ENCODE data around the gene CLEC20A. TPM values are rescaled to one million over a fixed set of nuclear protein-coding genes. Genes with fewer than 3 reads are reported as not detected.

Gene CLEC20A
- total RNA-seq, 1 experiment from 2014 or later, result not detected

GRCh38 chr1:178539291-178539690 is 42.5 kb upstream of the CLEC20A start:
- peaks cover 58% of the 10 kb centered on the region for H3F3A ChIP-seq (ENCODE audit: insufficient read depth, low read depth)
- peaks cover 10% of the 10 kb centered on the region; the same call in 1 of the 2 replicates for H3K79me2 ChIP-seq (ENCODE audit: low read depth)
- H3K4me3 ChIP-seq, result no peak overlapping the region
- no peaks in the 10 kb centered on the region for H4K20me1 ChIP-seq (ENCODE audit: insufficient read depth)
- peak overlapping the region; percentile 88 for H3K4me2 ChIP-seq
- intact Hi-C loops (cut with micrococcal nuclease; ENCODE audit: unreplicated experiment), result loop anchor here (10.0 kb wide), 5 partner anchors 414 to 1276 kb away; partner anchors contain the start of gene TDRD5
- H3K9me2 ChIP-seq (ENCODE audit: insufficient read depth), result no peaks in the 10 kb centered on the region
- H3K36me3 ChIP-seq (ENCODE audit: low read depth), result no peaks in the 10 kb centered on the region
- BruUV-seq (replicated peaks), result no TSS peak
- DNase-seq, result no peak
- H2AFZ ChIP-seq, result no peak overlapping the region
- ChIA-PET POLR2A (ENCODE audit: unreplicated experiment) (interaction anchor here (0.5 kb wide), 1 partner anchor 756 kb away, joined by 7 read pairs; no protein-coding TSS in a partner anchor), CTCF (interaction anchor here (0.7 to 3.4 kb wide), 2 partner anchors 239 to 464 kb away, joined by 3 to 20 read pairs; no protein-coding TSS in a partner anchor)
- H3K4me1 ChIP-seq (replicated peaks; ENCODE audit: insufficient read depth), result peaks cover 65% of the 10 kb centered on the region
- no peaks in the 10 kb centered on the region for H3K27me3 ChIP-seq (ENCODE audit: insufficient read depth, low read depth)
- peak overlapping the region; percentile 98; the same call in 1 of the 2 replicates for H3K27ac ChIP-seq
- no peak for TF ChIP-seq CTCF (conservative IDR thresholded peaks at IDR 0.05)
- no peak for TF ChIP-seq EZH2 (IDR thresholded peaks at IDR 0.05; ENCODE audit: low read depth)
- H3K9me3 ChIP-seq (ENCODE audit: insufficient read depth, low read depth), result no peaks in the 10 kb centered on the region

DNA sequence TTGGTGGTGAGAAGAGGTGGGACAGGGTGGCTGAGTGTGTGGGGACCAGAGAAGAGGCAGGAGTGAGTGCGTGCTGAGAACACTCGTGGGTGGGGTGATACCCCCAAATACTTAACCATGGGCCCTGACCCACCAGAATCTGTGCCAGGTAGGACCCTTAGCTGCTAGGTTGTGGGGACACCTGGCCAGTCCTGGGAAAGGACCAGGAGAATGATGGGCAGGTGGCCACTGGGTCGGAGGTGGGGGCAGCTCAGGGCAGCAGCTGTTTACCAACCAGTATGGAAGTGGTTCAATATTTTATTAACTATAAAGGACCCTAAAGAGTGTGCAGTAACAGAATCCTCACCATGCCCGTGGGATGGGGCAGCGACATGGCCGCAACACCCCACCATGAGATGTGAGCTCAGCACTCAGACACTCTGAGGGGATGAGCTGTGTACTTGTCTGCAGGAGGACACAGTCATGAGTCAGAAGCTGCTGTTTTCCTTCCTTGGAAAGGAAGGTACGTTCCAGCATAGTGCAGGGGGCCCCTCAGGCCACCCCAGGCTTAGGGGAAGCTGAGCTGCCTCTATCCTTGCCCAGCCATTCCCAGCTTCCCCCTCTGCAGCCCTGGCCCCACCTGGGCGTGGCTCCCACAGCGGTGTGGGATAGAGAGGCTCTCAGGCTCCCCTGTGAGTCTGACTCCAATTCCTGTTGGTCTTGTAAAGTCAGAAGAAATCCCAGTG is 41.6 kb upstream of the CLEC20A start:
- H3K27ac ChIP-seq, result peak overlapping the region; percentile 98
- no peaks in the 10 kb centered on the region for H3K9me2 ChIP-seq (ENCODE audit: insufficient read depth)
- no peaks in the 10 kb centered on the region for H4K20me1 ChIP-seq (ENCODE audit: insufficient read depth)
- CTCF ChIA-PET, result interaction anchor here (0.5 to 3.4 kb wide), 4 partner anchors 228 to 1277 kb away, joined by 3 to 20 read pairs (median 6); no protein-coding TSS in a partner anchor
- TF ChIP-seq EZH2 (IDR thresholded peaks at IDR 0.05; ENCODE audit: low read depth), result no peak
- no peak for TF ChIP-seq CTCF (conservative IDR thresholded peaks at IDR 0.05)
- no TSS peak for BruUV-seq (replicated peaks)
- H3K36me3 ChIP-seq (ENCODE audit: low read depth), result no peaks in the 10 kb centered on the region
- peaks cover 55% of the 10 kb centered on the region for H3F3A ChIP-seq (ENCODE audit: insufficient read depth, low read depth)
- POLR2A ChIA-PET (ENCODE audit: unreplicated experiment), result interaction anchor here (0.6 to 0.9 kb wide), 2 partner anchors 444 to 544 kb away, joined by 4 to 5 read pairs; partner anchors contain the start of gene RASAL2
- peak in 1 of 2 experiments; percentile 61 for DNase-seq
- H3K4me1 ChIP-seq (replicated peaks; ENCODE audit: insufficient read depth), result peaks cover 56% of the 10 kb centered on the region
- intact Hi-C loops (cut with micrococcal nuclease; ENCODE audit: unreplicated experiment), result loop anchor here (10.0 kb wide), 5 partner anchors 414 to 1276 kb away; partner anchors contain the start of gene TDRD5
- no peaks in the 10 kb centered on the region for H3K27me3 ChIP-seq (ENCODE audit: insufficient read depth, low read depth)
- H3K79me2 ChIP-seq (ENCODE audit: low read depth), result peaks cover under 1% of the 10 kb centered on the region; the same call in 1 of the 2 replicates
- no peak overlapping the region; the same call in 1 of the 2 replicates for H2AFZ ChIP-seq
- H3K4me2 ChIP-seq, result peak overlapping the region; percentile 88
- 0 out of 2 replicates have a peak overlapping the region, but pooled peaks have one; percentile 46 for H3K4me3 ChIP-seq
- no peaks in the 10 kb centered on the region for H3K9me3 ChIP-seq (ENCODE audit: insufficient read depth, low read depth)

GRCh38 chr1:178537382-178538090 is 40.8 kb upstream of the CLEC20A start:
- intact Hi-C loops (cut with micrococcal nuclease; ENCODE audit: unreplicated experiment), result loop anchor here (2.0 to 10.0 kb wide), 6 partner anchors 227 to 1277 kb away; partner anchors contain the start of gene TDRD5

More at GRCh38 chr1:178537382-178538090, 40.8 kb upstream of the CLEC20A start:
- TF ChIP-seq EZH2 (IDR thresholded peaks at IDR 0.05; ENCODE audit: low read depth) (no peak), CTCF (conservative IDR thresholded peaks at IDR 0.05) (no peak)
- Histone ChIP-seq H3K9me3 (ENCODE audit: insufficient read depth, low read depth) (no peaks in the 10 kb centered on the region), H3K4me1 (replicated peaks; ENCODE audit: insufficient read depth) (peaks cover 56% of the 10 kb centered on the region), H3K9me2 (ENCODE audit: insufficient read depth) (no peaks in the 10 kb centered on the region), H3K4me2 (peak overlapping the region; percentile 88), H3K36me3 (ENCODE audit: low read depth) (no peaks in the 10 kb centered on the region), H3K27ac (peak overlapping the region; percentile 98), H2AFZ (peak overlapping the region; percentile 82), H3K79me2 (ENCODE audit: low read depth) (no peaks in the 10 kb centered on the region), H4K20me1 (ENCODE audit: insufficient read depth) (no peaks in the 10 kb centered on the region), H3K27me3 (ENCODE audit: insufficient read depth, low read depth) (no peaks in the 10 kb centered on the region), H3F3A (ENCODE audit: insufficient read depth, low read depth) (peaks cover 52% of the 10 kb centered on the region), H3K4me3 (peak overlapping the region; percentile 46)
- ChIA-PET POLR2A (ENCODE audit: unreplicated experiment) (interaction anchor here (0.5 to 0.7 kb wide), 6 partner anchors 10 to 628 kb away, joined by 3 to 7 read pairs (median 4); no protein-coding TSS in a partner anchor), CTCF (interaction anchor here (0.6 to 3.4 kb wide), 5 partner anchors 72 to 505 kb away, joined by 3 to 20 read pairs (median 4); partner anchors contain the start of gene RALGPS2)
- TSS peak; percentile 95 for BruUV-seq (replicated peaks)
- DNase-seq, result peak; percentile 51 to 86
